Measurements from ENCODE around the gene SIGMAR1. TPM values are rescaled to one million over a fixed set of nuclear protein-coding genes. Genes with fewer than 3 reads are reported as not detected.

Gene SIGMAR1
- total RNA-seq, 1 donor from 2014 or later: 20.8 TPM

DNA sequence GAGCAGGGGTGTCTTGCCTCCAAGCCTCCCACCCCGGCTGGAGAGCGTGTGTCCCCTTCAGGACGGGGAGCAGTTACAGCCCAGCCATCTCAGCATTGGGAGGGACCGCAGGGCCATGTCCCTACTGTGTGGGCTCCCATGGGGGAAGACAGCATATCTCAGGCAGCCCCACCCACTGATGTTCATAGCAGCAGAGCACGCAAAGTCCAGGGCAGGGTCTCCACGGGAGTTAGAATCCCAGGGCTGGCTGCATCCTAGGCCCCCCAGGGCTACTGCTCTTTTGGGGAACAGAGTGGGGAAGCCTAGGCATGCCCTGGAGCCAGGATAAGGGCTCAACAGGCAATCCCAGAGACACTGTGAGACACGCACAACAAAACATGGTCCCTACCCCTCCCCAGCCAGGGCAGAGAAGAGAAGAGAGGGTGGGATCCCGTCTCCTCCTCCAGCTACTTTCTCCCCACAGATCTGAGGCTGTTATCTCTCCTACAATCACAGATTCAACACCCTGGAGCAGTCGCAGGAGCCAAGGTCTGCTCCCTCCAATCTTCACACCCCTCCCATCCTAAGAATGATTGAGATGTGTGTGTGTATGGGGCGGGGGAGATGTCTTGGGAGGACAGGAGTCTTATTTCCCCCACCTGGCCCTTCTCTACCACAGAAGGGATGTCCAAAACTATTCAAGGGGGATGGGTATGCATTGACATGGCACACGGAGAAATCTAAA is 51.5 kb downstream of the SIGMAR1 start:
- FAIRE-seq: no peak

DNA sequence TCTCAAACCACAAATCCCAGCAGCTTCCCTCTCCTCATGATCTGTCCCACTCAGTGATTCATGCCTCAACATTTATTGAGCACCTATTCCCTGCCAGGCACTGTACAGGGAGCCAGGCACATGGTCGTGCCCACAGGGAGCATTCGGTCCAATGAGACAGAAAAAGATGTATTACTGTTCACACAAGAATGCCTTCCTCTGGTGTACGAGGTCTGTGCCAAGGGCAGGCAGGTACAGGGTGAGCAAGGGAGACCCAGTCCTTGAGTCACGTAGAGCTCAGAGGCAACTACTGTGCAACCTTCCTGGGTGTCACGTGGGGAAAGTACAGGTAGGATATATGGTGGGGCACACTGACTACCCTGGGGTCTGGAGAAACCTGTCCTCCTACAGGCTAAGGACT is 52.6 kb downstream of the SIGMAR1 start:
- FAIRE-seq: no peak
- no peak for DNase-seq (ENCODE audit: low spot score in 2 of 2)

More for the DNA sequence above, 51.5 kb downstream of the SIGMAR1 start:
- no peak for DNase-seq (ENCODE audit: low spot score in 2 of 2)

Small RNA genes within 50 kb of the gene (small RNA-seq; reads per million reads assigned to genes)
- gene CCL27: not detected

Other genes starting within 250 kb of the SIGMAR1 start
- 22.4 TPM for gene FAM219A, start 179.2 kb downstream of the SIGMAR1 start, total RNA-seq
- 1.2 TPM for gene DNAI1, start 179.0 kb downstream of the SIGMAR1 start, total RNA-seq
- 53.4 TPM for gene ENHO, start 114.8 kb downstream of the SIGMAR1 start, total RNA-seq
- 9.8 TPM for gene CNTFR, start 48.1 kb downstream of the SIGMAR1 start, total RNA-seq
- gene RPP25L, start 25.7 kb downstream of the SIGMAR1 start, total RNA-seq: 6.1 TPM
- 165 TPM for gene DCTN3, start 17.3 kb downstream of the SIGMAR1 start, total RNA-seq
- 0.82 TPM for gene ARID3C, start 8.7 kb downstream of the SIGMAR1 start, total RNA-seq
- gene GALT, start 8.9 kb upstream of the SIGMAR1 start, total RNA-seq: 29.3 TPM
- 5.3 TPM for gene IL11RA, start 14.4 kb upstream of the SIGMAR1 start, total RNA-seq
- 0.41 TPM for gene CCL27, start 24.9 kb upstream of the SIGMAR1 start, total RNA-seq
- not detected for gene CCL19, start 53.5 kb upstream of the SIGMAR1 start, total RNA-seq
- not detected for gene CCL21, start 72.3 kb upstream of the SIGMAR1 start, total RNA-seq